GM06990 (cell line): ENCODE data around the gene RPL12.

Experiments
- DNase-seq: peaks from one replicate; pipeline ENCODE4 v3.0.0-alpha.2; 2011; ENCODE audit not compliant: insufficient read length; ENCODE audit errors: extremely low read depth
- H3K27me3 ChIP-seq: replicated peaks from 2 replicates; pipeline ENCODE4 v1.6.0; 2011; ENCODE audit warnings: low read length; ENCODE audit not compliant: control insufficient read depth, insufficient read depth
- H3K36me3 ChIP-seq: 2 replicates; pipeline ENCODE4 v1.5.1; 2011; ENCODE audit warnings: low read length; ENCODE audit not compliant: control insufficient read depth, insufficient read depth
- H3K4me3 ChIP-seq: replicated peaks from 2 replicates; pipeline ENCODE4 v1.5.1; 2011; ENCODE audit warnings: low read depth, mild to moderate bottlenecking, control low read depth, low read length
- CTCF ChIP-seq: IDR thresholded peaks from 2 replicates; pipeline ENCODE4 v1.5.1; 2011; ENCODE audit warnings: low read length, control low read depth, mild to moderate bottlenecking, inconsistent platforms; ENCODE audit not compliant: insufficient read depth, poor library complexity, severe bottlenecking

The RPL12 gene

GRCh38 chr9:127496974-127497373 is 45.8 kb upstream of the RPL12 start:
- no peak for TF ChIP-seq CTCF
- H3K4me3 ChIP-seq, result no peak overlapping the region
- peaks cover 25% of the 10 kb centered on the region for H3K36me3 ChIP-seq
- H3K27me3 ChIP-seq, result no peaks in the 10 kb centered on the region
- no peak for DNase-seq

DNA sequence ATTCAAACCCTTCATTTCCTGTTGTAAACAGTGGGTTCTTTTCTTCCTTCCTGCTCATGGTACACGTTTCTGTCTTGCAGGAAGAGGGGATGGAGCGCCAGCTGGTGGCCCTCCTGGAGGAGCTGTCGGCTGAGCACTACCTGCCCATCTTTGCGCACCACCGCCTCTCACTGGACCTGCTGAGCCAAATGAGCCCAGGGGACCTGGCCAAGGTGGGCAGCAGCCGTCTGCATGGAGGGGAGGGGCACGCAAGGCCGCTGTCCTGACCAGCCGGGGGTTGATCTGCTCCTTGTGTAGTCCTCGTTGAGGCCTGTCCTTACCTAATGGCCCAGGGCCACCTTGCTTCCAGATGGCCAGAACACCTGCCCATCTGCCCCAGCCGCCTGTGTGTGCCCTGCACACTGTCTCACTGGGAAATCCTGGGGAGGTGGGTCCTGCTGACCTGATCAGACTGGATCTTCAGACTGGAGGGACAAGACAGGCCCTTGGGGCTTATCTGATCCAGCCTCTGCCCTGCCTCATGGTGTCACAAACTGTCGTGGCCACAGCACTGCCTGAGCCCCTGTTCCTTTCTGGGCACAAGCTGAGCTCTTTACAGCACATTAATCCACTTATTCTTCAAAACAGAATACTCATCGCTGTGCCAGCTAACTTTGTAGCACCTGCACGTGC is 44.8 kb upstream of the RPL12 start:
- TF ChIP-seq CTCF, result no peak
- H3K4me3 ChIP-seq, result no peak overlapping the region
- no peaks in the 10 kb centered on the region for H3K27me3 ChIP-seq
- H3K36me3 ChIP-seq, result peaks cover 28% of the 10 kb centered on the region
- no peak for DNase-seq

GRCh38 chr9:127494304-127494702 is 43.1 kb upstream of the RPL12 start:
- H3K4me3 ChIP-seq, result no peak overlapping the region
- no peak for TF ChIP-seq CTCF
- H3K36me3 ChIP-seq, result peaks cover 30% of the 10 kb centered on the region
- DNase-seq, result no peak
- no peaks in the 10 kb centered on the region for H3K27me3 ChIP-seq

DNA sequence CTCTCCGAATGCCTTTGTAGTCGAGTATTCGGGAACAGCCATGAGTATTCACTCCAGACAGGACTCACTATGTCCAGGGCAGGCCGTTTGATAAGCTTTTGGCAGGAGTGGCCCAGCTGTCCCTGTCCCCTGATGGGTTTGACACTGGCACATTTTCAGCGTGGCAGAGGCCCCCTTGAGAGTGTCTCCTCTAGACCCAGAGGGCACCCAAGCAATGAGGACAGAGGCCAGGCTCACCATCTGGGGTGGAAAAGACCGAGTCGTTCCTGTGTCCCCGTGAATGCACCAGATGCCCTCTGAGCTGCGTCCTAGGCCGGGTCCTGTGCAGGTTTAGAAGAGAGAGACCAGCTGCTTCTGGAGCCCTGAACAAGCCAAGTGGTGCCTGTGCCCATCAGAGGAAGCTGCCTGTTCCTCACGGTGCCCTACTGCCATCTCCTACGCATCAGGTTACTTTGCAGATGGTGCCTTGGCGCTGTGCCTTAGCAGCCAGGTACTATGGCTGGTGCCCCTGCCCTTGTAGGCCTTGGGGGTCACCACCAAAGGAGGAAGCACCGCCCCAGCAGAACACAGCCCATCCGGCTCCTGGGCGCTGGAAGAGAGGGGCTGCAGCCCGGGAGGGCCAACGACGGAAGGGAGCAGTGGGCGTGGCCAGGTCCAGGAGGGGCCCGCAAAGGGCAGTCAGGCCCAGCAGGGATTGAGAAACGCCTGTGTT is 42.5 kb upstream of the RPL12 start:
- Histone ChIP-seq H3K4me3 (no peak overlapping the region), H3K27me3 (no peaks in the 10 kb centered on the region), H3K36me3 (peaks cover 31% of the 10 kb centered on the region)
- no peak for TF ChIP-seq CTCF
- no peak for DNase-seq

- Histone ChIP-seq H3K36me3 (peaks cover 32% of the 10 kb centered on the region), H3K27me3 (no peaks in the 10 kb centered on the region), H3K4me3 (no peak overlapping the region)
- no peak for TF ChIP-seq CTCF
- no peak for DNase-seq
Measured at GRCh38 chr9:127492616-127493015, 41.4 kb upstream of the RPL12 start.
